Astrocyte of the hippocampus (primary cell): ENCODE measurements around the gene ILF3.

Experiments used
- DNase-seq: peaks from one replicate; pipeline ENCODE4 v3.0.0; 2011; ENCODE audit warnings: low read depth, low spot score

The ILF3 gene

GRCh38 chr19:10653732-10654609 is at the start of gene ILF3:
ILF3 (plus strand) TSS chr19:10654346; CDS start chr19:10670606, 16,260 bp downstream.
- peak; percentile 100 for DNase-seq

GRCh38 chr19:10604460-10604980 is 49.6 kb upstream of the ILF3 start:
- DNase-seq: no peak

- no peak for DNase-seq
Observed at GRCh38 chr19:10611907-10612306, 42.2 kb upstream of the ILF3 start.

DNA sequence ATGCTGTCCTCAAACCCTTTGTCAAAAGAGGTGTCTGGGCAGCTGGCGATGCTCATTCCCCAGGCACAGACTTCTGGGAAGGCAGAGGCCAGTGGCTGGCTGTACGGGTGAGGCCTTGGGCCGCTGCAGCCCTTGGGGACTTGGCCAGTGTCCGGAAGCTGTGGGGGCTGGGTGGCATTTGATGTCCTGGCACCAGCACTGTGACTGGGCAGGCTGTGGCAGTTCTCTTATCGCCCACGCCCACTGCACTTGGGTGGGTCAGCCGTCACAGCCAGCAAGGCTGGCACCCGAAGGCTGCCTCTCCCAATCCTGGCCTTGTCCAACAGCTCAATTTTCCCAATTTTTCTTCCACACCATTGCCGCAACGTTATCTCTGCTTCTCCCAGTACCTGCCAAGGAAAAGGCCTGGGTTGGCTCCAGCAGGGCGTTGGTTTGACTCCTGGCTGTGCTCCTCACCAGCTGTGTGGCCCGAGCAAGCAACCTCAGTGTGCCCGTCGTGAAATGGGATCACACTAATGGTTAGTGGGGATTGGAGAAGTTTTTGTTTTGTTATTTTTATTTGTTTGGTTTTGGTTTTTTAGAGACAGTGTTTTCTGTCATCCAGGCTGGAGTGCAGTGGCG is 41.5 kb upstream of the ILF3 start:
- no peak for DNase-seq

GRCh38 chr19:10615429-10616023 is 38.6 kb upstream of the ILF3 start:
- DNase-seq: no peak

GRCh38 chr19:10617409-10618121 is 36.6 kb upstream of the ILF3 start:
- DNase-seq: peak; percentile 75

- no peak for DNase-seq
Observed at GRCh38 chr19:10618846-10619245, 35.3 kb upstream of the ILF3 start.

GRCh38 chr19:10620786-10621185 is 33.4 kb upstream of the ILF3 start:
- DNase-seq: no peak

DNA sequence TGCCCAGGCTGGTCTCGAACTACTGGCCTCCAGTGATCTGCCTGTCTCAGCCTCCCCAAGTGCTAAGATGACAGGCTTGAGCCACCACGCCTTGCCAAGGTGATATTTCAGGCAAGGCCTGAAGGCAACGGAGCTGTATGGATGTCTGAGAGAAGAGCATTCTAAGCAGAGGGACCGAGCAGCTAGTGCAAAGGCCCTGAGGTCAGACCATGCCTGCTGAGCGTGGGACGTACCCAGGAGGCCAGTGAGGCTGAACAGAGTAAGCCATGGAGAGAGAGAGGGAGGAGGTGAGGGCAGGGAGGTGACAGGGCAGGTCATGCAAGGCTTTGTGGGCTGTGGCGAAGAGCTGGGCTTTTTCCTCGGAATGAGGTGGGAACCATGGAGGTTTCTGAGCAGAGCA is 32.2 kb upstream of the ILF3 start:
- DNase-seq: no peak

GRCh38 chr19:10624585-10624984 is 29.6 kb upstream of the ILF3 start:
- DNase-seq: no peak

- peak; percentile 91 for DNase-seq
Observed at GRCh38 chr19:10625003-10625761, 29.0 kb upstream of the ILF3 start, which contains the start of gene SLC44A2. SLC44A2 (plus strand) TSS chr19:10625553; CDS start chr19:10625634, 81 bp downstream.

GRCh38 chr19:10625762-10626138 is 28.4 kb upstream of the ILF3 start:
- DNase-seq: peak; percentile 11

DNA sequence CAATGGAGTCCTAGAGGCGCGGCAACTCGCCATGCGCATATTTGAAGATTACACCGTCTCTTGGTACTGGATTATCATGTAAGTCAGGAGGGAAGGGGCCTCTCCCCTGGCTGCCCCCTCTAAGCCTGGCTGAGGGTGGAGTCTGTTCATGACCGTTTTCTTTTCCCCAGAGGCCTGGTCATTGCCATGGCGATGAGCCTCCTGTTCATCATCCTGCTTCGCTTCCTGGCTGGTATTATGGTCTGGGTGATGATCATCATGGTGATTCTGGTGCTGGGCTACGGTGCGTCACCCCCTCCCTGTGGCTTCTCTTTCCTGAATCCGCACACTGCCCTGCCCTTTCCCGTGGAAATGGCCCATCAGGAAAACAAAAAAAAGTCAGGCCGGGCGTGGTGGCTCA is 22.3 kb upstream of the ILF3 start:
- DNase-seq: no peak

- DNase-seq: no peak
Observed at GRCh38 chr19:10634430-10634829, 19.7 kb upstream of the ILF3 start.

GRCh38 chr19:10634963-10635362 is 19.2 kb upstream of the ILF3 start:
- DNase-seq: no peak

GRCh38 chr19:10636304-10636972 is 17.7 kb upstream of the ILF3 start:
- DNase-seq: no peak

DNA sequence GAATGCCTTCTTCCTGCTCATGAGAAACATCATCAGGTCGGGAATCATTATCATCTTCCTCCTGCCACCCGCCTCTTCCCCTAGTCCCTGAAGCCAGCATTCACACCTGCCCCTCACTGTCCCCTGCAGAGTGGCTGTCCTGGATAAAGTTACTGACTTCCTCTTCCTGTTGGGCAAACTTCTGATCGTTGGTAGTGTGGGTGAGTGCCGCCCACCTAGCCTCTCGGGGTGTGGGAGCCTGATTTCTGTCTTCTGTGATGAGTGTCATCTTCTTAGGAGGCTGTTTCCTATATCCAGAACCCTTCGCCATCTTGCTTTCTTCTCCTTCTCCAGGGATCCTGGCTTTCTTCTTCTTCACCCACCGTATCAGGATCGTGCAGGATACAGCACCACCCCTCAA is 16.3 kb upstream of the ILF3 start:
- no peak for DNase-seq

DNA sequence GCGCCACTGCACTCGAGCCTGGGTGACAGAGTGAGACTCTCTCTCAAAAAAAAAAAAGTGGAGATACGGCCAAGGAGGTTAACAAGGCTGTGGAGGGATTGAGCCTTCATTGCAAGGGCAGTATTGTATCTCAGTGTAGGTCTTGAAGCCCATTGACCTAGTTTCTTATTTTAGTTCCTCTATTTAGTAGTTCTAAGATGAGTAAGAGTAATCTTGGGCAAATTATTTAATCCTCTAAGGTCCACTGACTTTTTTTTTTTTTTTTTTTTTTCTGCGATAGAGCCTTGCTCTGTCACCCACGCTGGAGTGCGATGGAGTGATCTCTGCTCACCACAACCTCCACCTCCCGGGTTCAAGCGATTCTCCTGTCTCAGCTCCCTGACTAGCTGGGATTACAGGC is 14.3 kb upstream of the ILF3 start:
- DNase-seq: no peak

DNA sequence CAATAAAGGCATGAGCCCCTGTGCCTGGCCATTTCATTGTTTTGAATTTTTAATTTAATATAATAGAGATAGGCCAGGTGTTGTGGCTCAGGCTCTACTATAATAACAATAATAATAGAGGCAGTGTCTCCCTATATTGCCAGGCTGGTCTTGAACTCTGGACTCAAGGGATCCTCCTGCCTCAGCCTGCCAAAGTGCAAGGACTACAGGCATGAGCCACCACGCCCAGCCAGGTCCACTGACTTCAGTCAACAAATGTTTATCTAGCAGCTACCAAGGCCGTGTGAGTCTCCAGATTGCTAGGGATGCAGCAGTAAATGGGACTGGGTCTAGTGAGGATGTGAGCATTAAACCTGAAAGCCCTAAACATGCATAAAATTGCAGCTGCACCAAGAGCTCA is 13.8 kb upstream of the ILF3 start:
- no peak for DNase-seq

GRCh38 chr19:10641248-10641647 is 12.9 kb upstream of the ILF3 start:
- no peak for DNase-seq
